Medulla oblongata (tissue), 1 donor: Measurements from ENCODE around the gene TMEM176A.
A peak's percentile ranks its signal among the peaks of the same experiment; 100 is the strongest.
"Not testable (repeated sequence)": the region's sequence is repeated elsewhere in the genome, so short reads cannot be mapped to it uniquely, and the experiment has no call there.

Source experiments
- DNase-seq: peaks from one replicate; pipeline ENCODE4 v3.0.0-alpha.2; 2015; ENCODE audit errors: extremely low spot score

TMEM176A gene

DNA sequence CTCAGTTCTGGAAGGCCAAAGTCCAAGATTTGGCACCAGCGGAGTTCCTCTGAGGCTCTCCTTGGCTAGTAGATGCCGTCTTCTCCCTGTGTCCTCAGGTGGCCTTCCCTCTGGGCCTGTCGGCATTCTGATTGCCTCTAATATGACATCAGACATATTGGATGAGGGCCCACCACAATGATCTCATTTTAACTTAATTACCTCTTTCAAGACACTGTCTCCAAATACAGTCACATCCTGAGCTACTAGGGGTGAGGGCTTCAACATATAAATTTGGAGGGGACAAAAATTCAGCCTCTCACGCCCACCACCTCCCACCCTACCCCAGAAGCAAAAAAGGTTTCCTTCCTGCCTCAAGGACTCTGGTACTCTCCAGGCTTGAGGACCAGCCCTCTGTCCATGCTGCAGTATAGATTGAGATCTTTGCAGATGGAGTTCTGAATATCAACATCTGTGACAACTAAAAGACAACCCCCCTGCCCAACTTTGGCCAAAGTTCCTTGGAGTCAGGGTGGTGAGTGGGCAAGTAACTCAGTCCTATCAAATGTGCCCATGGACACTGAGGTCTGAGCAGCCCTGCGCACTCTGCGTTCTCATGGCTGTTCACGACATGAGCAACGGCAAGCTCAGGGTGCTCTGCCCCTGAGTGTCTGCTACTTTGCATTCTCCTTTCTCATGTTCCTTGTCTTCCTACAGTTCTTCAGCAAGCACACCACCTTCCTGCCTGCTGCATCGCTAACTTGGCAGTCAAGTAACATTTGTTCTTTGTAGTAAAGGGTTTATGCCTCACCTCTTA, 11.9 kb upstream of the TMEM176A start:
- no peak for DNase-seq

DNA sequence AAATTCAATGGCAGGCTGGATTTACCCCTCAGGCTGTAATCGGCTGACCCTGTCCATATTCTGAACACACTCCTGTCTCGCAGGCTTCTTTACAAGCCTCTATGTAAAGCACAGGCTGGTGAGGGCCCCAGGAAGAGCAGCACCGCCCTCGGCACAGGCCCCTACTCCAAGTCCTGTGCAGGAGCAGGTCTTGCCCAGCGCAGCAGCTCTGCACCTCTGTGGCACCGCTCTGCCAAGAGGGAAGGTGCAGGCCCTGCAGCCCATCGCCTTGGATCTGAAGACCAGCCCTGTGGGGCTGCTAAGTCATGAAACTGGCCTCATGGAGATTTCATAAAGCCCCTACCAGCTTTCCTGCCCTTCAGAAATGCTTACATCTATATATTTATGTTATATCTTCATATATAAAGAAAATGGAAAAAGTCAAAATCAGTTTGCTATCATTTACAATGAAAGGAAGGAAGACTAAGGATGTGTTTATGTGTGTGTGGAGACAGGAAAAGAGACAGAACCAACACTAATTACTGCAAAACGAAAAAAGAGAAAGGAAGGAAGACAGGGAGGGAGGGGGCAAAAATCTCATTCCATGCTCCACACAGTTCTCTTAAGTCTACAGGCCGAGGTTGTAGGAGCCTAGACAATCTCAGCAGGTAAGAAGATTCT, 10.0 kb upstream of the TMEM176A start:
- no peak for DNase-seq

DNA sequence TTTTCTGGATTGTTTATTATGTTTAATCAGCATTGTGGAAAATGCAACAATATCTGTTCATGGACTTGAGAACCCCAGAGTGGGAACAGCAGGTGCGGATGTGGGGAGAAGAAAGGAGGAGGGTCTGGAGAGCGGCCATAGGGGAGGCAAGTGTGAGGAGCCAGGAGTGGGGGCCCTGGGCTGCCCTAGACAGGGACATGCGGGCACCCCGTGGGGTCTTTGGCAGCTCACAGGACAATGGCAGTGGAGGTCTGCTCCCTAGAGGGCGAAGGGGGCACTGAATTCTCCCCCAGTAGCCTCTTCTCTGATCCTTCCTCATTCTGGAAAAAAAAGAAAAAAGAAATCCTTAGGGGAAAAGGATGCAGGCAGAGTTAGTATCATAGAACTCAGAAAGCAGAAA, 9.3 kb upstream of the TMEM176A start:
- no peak for DNase-seq

DNA sequence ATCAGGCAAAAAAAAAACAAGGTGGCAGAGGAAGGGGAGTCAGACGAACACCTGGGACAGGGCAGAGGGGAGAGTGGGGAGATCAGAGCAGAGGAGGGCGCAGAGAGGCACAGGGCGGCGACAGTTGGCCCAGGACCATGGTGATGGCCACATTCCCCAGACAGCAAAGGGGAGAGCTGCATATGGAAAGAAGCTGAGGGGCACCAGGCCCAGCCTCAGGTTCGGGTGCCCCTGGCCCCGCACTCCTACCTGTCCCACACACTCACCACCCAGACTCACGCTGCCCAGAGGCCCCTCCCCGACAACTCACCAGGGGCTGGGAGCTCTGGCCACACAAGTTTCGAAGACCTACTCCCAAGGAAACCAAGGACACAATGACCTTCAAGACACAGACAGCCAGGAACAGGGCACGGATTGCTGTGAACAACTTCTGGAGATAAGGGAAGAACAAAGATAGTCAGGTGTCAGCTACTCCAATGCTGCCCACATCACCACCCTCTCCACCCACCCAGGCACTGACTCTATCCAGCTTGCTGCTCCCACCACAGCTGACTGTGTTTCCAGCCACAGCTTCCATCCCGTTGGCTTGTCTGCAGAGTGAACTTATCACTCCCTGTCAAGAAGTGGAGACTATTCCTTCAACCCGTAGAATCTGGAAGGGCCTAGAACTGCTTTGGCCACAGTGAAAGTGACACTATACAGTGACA, 8.7 kb upstream of the TMEM176A start:
- no peak for DNase-seq

DNA sequence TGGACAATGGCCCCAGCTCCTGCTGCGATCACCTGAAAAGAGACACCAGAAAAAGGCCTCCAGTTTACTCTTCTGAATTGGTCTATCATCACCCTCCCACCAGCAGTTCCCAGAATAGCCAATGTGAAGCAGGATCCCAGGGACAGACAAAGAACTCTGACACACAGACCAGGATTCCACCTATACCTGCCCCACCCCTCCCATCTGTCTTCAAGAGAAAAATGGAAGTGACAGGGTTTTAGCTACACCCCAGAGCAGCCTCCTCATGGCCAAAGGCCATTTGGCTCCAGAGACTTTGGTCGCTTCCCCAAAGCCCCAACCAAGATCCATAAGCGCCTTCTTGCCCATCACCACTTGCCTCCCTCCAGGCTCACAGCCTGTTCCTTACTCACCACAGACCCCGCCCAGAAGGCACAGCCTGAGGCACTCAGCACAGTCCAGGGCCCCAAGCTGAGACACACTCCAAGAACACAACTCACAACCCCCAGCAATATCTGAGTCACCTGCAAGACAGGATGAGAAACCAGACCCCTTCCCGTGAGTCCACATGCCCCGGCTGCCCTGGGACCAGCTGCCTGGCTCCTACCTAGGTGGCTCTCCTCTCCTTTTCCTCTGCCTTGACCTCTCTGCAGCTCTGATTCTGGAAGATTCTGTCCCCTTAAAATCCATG, 6.9 kb upstream of the TMEM176A start:
- DNase-seq: no peak

DNA sequence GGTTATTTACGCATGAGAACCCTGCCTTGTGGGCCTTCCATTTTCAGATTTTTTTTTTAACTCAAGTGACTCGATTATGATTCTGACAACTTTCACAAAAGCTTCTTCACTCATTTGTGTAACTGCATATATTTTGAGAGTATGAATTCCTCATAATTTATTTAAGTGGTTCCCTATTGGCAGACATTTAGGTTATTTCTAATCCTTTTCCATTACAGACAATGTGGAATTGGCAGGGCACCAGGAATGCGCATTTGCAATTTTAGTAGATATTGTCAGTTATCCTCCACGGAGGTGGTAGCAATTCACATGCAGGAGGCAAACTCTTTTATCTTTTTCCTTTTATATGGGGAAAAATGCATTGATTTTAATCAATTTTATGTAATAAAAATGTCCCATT, 2.9 kb upstream of the TMEM176A start:
- DNase-seq: no peak

DNA sequence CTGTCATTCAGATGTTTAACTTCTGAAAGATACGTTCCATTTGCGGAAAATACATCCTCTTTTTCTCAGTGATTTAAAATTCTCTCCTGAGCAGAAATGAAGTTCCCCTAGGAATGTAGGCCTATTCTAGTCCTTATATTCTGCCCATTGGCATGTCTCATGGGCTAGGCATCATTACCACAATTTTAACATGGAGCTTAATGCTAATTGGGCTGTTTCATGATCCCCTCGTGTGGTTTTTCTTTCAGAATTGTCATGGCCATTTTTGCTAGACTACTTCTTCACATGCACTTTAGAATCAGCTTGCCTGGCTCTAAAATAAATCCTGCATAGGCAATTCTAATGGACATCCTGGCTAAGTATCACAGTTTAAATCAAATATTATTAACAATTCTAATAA, 1.4 kb upstream of the TMEM176A start:
- no peak for DNase-seq

DNA sequence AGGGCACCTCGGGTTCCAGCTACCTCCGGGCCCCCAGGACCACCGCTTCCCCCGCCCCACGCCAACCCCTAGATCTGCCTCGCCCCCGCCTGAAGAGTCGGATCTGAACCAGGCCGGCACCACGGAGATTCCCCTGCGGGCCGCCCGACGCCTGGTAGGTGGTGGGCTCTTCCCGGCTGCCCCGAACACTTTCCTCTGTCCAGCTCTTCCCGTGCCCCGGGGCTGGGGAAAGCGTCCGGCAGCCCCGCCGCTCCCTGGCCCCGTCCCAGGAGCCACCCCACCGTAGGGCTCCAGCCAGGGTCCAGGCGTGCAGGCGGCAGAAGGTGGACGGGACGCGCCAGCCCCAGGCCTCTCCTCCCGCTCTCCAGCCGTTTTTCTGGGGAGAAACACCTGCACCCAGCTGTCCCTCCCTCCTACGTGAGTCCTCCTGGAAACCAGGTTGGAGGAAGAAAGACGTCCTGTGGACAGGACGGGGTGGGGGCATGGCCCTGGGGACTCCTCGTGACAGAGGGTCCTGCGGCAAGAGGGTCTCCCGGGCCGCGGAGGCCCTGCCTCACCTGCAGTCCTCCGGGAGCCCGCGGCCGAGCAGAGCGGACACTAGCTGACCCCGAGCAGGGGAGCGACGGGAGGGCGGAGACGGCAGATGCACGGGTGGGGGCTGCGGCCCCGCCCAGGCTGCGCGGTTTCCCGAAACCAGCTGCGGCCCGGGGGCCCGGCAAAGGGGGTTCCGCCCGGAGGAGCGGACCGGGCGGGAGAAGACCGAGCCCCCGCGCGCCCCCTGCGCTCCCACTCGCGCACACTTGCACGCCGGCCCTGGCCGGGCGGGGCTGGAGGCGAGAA, 608 bp upstream of the TMEM176A start, which contains the start of gene TMEM176B:
Gene TMEM176B (minus strand): TSS at position 624 of the 840 bp plus-strand sequence. CDS start 3,795 bp downstream, outside the sequence.
- peak; percentile 52 for DNase-seq

DNA sequence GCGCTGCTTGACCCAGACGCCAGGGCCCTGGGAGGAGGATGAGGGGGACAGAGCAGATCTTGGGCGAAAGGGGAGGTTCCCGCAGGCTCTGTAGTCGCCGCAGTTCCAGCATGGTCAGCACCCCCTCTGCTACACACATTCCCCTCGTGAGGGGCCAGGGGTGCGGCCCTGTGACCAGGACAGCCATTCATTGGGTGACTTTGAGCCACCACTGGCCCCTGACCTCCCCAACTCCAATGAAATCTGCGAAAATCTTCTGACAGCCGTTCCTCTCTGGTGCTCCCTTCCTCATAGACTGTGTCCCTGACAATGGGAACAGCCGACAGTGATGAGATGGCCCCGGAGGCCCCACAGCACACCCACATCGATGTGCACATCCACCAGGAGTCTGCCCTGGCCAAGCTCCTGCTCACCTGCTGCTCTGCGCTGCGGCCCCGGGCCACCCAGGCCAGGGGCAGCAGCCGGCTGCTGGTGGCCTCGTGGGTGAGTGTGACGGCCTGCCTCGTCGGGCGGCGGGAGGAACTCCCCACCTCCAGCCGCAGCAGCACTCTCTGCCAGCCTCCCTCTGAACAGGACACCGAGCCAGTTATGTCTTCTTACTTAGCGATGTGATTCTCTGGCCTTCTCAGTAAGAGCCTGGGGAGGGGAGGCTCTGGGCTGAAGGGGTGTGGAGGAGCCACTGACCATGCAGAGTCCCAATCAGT, 825 bp downstream of the TMEM176A start:
- DNase-seq: no peak

DNA sequence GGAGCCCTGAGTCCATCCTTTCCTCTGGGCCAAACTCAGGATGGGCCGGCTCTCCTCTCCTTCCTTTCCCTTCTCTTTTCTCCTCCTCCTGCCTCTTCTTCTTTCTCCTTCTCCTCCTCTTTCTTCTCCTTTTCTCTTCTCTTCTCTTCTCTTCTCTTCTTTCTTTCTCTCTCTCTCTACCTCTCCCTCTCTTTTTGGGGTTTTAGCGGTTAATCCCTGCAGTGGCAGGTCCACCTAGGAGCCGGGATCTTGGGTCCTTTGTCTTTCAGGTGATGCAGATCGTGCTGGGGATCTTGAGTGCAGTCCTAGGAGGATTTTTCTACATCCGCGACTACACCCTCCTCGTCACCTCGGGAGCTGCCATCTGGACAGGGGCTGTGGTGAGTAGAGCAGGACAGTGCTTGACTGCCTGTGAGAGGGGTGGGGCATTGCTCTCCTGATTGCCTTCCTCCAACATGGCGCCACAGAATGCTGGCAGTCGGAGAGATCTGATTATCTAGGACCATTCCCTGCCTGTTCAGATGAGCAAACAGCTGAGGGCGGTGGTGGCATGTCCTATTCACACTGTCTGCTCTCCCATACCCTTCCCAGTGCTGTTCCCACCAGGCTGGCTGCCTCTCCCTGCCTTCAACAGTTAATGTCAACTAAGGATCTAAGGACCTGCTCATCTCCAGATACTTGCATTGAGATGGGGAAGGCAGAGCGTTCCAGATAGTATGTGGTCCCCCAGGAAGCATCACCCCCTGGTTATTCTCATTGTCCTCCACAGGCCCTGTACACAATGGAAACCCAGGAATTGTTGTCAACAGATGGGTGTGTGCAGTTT, 1.6 kb downstream of the TMEM176A start:
- no peak for DNase-seq

DNA sequence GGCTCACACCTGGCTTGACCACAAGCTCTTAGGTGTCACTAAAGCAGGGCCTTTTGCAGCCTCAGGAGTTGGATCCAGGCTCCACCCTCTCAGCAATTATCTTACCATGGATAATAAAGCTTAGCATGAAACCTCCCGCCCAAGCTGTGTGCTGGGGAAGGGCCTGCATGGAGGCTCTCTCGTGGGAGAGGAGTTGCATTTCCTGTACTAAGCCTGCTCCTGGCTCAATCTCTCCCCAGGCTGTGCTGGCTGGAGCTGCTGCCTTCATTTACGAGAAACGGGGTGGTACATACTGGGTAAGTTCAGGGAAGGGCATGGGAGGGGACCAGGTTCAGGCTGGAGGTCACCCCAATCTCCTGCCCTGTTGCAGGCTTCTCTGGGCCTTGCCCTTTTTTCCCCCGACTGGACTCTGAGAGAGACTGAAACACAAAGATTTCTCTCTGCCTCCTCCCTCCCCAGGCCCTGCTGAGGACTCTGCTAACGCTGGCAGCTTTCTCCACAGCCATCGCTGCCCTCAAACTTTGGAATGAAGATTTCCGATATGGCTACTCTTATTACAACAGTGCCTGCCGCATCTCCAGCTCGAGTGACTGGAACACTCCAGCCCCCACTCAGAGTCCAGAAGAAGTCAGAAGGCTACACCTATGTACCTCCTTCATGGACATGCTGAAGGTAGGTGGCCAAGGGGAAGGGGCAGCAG, 2.7 kb downstream of the TMEM176A start:
- DNase-seq: no peak

DNA sequence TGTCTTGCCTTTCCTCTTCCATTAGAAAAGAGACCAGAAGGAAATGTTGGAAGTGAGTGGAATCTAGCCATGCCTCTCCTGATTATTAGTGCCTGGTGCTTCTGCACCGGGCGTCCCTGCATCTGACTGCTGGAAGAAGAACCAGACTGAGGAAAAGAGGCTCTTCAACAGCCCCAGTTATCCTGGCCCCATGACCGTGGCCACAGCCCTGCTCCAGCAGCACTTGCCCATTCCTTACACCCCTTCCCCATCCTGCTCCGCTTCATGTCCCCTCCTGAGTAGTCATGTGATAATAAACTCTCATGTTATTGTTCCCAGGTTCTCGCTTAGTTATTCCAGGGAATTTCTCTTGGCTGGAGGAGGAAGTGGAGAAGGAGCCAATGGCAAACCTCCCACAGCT, 4.2 kb downstream of the TMEM176A start:
- no peak for DNase-seq

DNA sequence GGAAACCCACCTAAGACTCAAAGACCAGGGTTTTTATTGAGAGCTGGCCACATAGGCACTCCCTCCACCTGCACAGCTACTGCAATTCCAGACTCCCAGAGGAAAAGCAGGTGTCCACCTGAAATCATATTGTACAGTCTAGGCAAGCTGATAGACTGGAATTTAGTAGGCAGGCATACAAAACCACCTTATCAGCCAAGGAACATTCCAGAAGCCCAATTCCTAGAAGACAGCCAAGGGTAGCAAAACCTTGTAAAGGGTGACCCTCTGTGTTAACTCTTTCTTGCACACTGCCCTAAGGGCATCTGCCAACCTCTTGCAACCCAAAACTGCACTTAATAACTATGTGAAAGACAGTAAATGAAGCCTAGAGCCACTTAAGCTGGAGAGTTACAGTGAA, 5.3 kb downstream of the TMEM176A start:
- no peak for DNase-seq

DNA sequence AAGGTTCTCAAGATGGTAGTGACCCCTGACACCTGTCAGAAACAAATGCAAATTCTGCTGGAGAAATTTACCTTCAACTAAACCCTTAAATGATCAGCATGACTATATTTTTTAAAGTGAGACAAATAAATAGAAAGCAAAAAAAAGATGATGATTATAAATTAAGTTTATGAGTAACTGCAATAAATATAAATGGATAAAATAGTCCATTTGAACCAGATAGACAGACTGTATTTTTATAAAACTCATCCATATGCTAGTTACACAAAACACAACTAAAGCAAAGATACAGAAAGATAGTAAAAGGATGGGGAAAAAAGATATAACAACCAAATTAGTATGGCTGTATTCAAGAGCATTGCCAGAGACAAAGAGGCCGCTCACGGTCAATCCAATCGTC, 5.9 kb downstream of the TMEM176A start:
- no peak for DNase-seq

DNA sequence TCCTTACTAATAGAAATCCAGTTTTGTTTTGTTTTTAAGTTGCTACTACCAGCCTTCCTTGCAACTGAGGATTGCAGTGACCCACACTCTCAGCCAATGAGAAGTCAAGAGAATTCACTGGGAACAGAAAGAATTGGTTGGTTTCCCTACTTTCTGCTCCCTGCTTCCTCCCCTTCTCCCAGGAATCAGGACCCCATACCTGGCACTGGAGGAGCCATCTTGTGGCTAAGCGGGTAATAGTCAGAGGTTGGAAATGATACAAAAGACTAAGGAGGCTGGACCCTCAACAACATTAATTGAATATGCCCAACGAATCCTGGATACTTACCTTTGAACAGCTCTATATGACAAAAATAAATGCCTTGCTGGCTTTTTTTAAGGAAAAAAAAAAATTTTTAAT, 6.3 kb downstream of the TMEM176A start:
- DNase-seq: no peak

DNA sequence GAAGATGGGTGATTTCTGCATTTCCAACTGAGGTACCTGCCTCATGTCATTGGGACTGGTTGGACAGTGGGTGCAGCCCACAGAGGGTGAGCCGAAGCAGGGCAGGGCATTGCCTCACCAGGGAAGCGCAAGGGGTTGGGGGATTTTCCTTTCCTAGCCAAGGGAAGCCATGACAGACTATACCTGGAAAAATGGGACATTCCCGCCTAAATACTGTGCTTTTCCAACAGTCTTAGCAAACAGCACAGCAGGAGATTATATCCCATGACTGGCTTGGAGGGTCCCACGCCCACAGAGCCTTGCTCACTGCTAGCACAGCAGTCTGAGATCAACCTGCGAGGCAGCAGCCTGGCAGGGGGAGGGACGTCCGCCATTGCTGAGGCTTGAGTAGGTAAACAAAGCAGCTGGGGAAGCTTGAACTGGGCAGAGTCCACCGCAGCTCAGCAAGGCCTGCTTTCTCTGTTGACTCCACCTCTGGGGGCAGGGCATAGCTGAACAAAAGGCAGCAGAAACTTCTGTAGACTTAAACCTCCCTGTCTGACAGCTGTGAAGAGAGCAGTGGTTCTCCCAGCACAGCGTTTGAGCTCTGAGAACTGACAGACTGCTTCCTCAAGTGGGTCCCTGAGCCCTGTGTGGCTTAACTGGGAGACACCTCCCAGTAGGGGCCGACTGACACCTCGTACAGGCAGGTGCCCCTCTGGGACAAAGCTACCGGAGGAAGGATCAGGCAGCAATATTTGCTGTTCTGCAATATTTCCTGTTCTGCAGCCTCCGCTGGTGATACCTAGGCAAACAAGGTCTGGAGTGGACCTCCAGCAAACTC, 7.3 kb downstream of the TMEM176A start:
- not testable (repeated sequence) for DNase-seq

DNA sequence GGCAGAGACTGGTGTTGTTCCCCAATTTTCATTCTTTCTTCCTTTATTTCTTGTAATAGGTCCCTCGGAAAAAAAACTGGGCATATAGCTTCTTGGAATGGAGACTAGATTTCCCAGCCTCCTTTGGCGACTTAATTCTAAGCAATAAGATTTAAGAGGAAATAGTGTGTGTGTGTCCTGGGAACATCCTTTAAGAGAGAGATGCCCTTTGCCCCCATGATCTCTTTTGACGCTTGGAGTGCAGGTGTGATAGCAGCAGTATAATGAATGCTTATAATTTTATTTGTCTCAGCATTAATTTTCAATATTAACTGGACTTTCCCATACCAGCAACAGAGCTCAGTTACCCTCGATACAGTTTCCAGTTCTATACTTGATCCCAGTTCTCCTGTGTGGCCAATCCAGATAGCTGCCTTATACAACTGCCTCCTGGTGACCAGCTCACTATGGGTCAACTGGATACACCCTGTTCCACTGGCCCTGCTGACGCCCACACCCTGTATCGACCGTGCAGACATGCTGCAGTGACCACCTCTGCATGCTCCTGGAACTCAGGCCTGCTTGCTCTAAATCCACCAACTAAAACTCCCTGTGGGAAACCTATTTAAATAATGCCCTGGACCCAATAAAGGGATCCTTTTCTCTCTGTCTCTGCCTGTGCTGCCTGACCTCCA, 13.9 kb downstream of the TMEM176A start:
- DNase-seq: no peak

DNA sequence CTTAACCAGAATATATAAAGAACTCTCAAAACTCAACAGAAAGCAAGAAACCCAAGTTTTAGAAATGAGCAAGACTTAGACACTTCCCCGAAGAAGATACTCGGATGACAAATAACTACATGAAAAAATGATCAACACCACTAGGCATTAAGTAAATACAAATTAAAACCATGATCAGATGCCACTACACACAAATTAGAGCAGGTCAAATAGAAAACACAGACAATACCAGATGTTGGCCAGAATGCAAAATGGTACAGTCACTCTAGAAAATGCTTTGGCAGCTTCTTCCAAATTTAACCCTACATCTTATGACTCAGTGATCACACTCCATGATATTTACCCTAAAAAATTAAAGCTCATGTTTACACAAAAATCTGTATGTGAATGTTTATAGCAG, 18.4 kb downstream of the TMEM176A start:
- DNase-seq: no peak
